ENCODE measurements around the gene ZDHHC11.
"Not testable (repeated sequence)": the region's sequence is repeated elsewhere in the genome, so short reads cannot be mapped to it uniquely, and the experiment has no call there.

- TF ChIP-seq POLR2A (IDR thresholded peaks at IDR 0.05; ENCODE audit: low read depth, low read length): not testable (repeated sequence)
- TF ChIP-seq, protein P1, sequence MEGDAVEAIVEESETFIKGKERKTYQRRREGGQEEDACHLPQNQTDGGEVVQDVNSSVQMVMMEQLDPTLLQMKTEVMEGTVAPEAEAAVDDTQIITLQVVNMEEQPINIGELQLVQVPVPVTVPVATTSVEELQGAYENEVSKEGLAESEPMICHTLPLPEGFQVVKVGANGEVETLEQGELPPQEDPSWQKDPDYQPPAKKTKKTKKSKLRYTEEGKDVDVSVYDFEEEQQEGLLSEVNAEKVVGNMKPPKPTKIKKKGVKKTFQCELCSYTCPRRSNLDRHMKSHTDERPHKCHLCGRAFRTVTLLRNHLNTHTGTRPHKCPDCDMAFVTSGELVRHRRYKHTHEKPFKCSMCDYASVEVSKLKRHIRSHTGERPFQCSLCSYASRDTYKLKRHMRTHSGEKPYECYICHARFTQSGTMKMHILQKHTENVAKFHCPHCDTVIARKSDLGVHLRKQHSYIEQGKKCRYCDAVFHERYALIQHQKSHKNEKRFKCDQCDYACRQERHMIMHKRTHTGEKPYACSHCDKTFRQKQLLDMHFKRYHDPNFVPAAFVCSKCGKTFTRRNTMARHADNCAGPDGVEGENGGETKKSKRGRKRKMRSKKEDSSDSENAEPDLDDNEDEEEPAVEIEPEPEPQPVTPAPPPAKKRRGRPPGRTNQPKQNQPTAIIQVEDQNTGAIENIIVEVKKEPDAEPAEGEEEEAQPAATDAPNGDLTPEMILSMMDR (conservative IDR thresholded peaks at IDR 0.05; ENCODE audit: low read depth, low read length): not testable (repeated sequence)
Observed at GRCh38 chr5:840974-841435, 9.8 kb downstream of the ZDHHC11 start.
